ENCODE data around the gene CNIH2.

The CNIH2 gene

DNA sequence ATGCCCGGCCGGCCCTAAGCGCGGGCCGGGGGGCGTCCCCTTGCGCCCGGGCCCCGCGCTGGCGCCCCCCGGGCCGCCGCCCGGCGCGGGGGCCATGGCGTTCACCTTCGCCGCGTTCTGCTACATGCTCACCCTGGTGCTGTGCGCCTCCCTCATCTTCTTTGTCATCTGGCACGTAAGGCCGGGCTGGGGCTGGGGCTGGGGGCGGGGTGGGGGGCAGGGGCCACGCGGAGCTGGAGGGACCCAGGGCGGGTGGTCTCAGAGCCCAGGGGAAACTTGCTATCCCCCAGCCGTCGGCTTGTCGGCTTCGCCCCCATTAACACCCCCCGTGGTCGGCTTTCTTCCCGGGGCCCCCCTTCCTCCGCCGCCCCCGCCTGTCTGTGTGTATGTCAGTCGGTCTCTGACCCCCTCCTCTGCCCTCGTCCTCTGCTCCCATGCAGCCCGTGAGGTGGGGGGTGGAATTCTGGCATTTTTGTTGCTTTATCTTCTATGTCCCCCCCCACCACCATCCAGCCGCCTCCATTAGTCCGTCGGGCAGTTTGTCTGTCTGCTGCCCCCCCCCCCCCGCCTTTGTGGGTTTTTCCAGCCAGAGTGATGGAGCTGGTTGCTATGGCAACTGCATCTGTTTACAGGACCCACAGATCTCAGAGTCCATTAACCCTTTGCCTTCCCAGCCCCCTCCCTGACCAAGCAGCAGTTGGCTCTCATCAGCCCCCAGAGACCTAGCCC lies 552 bp downstream of the CNIH2 start:
- DNase-seq: no peak

DNA sequence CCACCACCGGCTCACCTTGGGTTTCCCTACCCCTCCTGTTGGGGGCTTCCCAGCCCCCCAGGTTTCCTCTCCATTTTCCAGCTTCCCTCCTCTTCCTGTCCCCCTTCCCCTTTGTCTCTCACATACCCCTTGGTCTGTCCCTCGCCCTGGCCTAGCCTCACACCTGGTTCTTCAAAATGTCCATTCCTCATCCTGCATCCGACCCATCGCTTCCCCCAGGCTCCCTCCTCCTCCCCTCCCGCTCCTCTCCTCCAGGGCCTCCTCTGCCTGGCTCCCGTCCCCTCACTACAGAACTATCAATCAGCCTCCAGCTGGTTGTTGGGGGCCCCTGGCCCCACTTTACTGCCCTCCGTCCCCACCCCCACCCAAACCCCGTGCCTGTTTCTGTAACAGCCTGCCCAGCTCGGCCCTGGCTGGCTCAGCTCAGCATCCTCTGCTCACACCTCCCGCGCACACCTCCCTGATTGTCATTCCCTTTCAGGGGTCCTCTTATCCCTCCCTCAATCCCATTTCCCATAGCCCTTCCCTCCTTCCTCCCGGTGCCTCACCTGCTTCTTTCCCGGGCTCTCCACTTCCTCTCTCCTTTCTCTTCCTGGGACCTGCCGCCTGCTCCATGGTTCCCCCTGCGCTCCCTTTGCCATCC lies 1.2 kb downstream of the CNIH2 start:
- no peak for DNase-seq

DNA sequence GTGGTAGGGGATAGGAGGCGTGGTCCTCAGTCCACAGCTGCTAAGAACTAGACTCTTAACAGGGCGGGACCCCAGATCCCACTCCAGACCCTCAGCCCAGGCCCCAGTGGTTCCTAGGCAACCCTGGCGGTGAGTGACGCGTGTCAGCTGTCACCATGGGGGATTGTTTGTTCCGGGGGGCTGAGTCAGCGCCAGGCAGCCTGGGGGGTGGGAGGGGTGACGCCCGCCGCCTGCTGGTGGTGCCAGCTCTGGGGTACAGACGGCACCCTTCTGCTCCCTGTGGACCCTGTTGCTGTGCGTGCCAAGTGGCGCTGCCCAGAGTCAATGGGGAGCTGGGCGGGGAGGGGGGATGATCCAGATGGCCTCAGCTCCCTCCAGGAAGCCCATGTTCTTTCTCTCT lies 2.5 kb downstream of the CNIH2 start:
- DNase-seq: no peak

DNA sequence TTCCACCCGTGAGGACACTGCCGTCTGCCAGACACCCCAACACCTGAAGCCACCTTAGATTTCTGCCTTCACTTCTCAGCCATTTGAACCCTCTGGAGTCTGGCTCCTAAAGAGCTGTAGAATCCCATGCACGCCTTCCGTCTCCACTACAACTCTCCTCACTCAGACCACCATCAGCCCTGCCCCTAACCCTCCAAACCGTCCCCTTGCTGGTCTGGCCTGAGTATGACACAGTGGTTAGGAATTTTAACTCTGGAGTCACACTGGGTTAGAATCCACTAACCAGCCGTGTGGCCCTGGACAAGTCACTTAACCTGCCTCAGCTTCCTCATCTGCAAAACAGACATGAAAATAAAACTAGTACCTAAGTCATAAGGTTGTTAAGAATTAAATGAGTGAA lies 3.0 kb downstream of the CNIH2 start:
- no peak for DNase-seq

DNA sequence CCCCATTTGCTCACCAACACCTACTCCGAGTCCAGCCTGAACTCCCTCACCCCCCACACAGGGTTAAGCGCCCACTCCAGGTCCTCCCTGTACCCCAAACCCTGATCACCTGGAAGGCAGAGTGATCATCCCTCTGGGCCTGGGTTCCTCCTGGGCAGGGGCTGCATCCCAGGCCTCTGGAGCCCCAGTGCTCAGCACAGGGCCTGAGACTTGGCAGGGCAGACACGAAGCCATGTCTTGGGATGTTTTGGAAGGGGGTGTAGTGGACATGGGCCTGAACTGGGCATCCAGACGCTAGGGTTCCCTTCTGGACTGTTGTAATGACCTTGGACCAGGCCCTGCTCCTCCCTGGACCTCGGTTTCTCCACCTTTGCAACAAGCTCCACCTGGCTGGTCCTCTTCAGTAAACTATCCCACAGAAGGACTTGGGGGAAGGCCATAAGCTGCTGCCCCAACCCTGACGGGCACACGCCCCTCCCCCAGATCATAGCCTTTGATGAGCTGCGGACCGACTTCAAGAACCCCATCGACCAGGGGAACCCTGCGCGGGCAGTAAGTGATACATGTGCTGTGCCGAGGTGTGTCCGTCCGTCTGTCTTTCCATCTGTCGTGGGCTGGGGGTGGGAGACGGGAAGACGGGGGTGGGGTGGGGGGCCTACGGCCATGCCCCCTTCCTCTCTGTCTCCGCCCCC lies 3.9 kb downstream of the CNIH2 start:
- no peak for DNase-seq

DNA sequence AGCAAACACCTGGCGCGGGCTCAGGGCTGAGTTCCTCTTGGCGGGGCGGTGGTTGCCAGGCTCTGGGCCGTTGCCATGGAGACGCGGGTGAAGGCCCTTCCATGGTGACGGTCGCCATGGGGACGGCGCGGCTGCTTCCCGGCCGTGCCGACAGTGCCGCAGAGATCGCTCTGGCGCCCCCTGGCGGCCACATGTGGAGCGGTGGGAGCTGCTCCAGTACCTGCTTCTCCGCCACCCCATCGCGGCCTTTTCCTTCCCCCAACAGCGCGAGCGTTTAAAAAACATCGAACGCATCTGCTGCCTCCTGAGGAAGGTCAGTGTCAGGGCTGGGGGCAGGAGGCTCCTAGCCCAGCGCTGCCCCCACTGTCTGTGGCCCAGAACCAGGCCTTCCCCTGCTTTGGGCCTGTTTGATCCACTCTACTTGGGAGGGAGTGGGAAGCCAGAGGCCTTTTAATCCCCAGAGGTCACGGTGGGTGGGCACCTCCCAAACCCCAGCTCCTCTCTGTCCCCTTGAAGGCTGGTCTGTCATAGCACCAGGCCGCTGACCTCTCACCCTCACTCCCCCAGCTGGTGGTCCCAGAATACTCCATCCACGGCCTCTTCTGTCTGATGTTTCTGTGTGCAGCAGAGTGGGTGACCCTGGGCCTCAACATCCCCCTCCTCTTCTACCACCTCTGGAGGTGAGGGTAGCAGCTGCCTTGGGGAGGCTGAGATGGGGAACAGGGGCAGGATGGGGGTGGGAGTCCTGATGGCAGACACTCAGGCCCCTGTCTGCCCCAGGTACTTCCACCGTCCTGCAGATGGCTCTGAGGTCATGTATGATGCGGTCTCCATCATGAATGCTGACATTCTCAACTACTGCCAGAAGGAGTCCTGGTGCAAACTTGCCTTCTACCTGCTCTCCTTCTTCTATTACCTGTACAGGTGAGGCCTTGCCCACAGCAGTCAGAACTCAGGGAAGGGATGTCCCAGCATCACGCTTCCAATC lies 4.8 kb downstream of the CNIH2 start:
- DNase-seq: peak; percentile 99

DNA sequence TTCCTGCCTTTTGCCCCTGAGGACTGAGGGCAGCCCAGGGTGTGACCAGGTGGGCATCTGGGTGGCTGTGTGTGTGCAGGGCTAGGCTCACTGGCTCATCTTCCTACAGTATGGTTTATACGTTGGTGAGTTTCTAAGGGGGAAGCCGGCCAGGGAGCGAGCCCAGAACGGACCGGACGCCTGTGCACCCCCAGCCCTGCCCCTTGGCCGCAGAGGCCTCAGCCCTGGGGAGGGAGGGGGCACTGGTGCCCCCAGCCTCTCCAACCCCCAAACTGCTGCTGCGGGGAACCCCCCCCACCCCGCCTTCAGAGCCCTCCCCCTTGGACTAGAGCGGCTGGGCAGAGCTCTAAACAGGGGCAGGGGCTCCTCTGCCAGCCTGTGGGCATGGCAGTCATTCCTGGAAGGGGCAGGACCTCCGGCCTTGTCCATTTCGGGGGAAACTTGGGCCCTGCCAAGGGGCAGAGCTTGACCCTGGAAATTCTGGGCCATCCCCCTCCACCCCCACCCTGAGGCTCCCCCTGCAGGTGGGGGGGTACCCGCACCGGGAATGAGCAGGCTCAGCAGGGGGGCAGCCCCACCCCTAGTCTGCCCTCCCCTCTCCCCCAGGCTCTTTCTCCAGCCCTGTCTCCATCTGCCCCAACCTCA lies 5.6 kb downstream of the CNIH2 start:
- no peak for DNase-seq

DNA sequence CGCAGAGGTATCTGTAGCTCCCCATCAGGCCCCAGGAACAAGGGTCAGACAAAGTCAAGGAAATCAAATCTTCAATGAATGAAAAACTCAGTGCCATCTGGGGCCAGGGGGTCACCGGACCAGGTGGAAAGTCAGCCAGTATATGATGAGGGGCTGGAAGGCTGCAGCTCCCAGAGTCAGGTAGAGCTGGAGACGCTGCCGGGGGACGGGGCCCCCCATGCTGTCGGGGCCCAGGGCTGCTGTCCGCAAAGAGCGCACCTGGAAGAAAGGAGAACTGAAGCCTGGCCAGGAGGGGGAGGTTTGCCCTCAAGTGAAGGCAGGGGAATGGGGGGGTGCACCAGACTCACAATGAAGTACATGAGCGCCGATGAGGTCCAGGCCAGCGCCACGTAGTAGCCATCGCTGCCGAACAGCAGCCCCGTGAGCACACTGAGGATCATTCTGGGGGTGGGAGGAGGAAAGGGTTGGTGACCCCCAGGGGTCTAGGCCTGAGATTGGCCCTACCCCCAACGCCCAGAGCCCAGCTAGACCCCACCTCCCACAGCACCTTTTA lies 6.6 kb downstream of the CNIH2 start:
- no peak for DNase-seq

DNA sequence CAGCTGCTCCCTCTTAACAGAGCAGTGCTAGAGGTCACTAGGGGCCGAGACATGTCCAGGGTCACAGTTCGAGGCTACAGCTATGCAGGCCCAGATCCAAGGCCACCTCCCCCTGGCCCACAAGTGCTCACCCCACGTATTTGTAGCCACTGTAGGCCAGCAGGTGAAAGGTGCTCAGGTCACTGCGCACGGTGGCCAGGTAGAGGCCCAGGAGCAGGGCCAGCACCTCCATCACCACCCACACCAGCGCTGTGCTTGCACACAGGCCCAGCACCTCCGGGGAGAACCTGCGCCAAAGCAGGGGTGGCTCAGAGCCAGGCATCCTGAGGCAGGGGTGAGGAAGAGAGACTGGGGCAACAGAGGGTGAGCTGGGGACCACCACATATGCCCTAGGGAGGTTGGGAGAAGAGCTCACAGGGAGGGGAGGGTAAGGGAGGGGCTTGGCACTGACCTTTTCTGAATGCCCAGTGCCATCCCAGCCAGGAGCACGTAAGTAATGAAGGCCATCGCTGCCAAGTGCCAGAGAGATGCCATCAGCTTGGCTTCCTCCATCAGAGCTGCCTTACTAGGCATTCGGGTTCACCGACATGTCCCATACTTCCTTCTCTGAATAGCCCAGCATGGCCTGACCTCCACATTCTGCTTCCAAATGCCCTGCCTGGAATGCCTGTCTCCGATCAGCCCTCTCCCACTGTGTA lies 7.4 kb downstream of the CNIH2 start:
- no peak for DNase-seq

DNA sequence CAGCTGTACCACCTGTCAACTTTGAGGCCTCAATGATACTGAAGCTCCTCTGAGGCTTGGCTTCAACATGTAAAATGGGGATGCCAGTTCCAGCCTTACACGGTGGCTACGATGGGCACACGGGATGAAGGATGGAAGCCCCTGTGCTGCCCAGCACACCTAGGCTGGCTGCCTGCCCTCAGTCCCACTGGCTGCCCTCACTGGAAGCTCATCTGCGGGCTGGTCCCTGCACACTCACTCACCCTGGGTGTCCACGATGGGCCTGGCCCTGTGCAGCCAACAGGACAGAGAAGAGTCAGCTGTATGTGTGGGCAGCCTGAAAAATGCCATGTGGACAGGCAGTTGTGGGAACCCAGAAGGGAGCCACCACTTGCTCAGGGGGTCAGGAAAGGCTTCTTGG lies 8.7 kb downstream of the CNIH2 start:
- DNase-seq: no peak

DNA sequence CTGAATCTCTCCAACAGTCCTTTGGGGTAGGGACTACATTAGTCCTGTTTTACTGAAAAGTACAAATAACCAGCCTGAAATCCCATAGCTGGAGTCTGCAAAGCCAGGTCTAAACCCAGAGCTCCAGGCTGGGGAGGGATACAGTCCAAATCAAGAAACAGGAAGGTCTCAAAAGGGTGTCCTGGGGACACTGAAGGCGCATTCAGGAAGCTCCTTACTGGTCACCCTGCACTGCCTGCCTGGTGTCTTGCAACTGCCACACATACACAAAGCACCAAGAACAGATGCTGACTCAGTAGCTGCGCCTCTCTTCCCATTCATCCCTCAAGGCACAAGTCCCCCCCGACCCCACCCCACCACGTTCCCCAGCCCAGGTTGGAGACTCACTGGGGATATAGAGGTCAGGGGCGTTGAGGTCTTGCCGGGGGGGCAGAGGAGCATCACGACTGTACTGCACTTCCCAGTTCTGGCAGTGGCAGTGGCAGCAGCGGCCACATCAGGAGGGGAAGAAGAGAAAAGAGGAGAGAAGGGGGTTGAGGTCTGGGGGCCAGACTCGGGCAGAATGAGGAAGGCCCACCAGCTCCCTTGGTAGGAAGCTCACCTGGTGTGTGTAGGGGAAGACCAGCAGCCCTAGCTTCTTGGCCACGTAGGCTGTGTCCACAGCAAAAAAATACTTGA lies 9.4 kb downstream of the CNIH2 start:
- no peak for DNase-seq

DNA sequence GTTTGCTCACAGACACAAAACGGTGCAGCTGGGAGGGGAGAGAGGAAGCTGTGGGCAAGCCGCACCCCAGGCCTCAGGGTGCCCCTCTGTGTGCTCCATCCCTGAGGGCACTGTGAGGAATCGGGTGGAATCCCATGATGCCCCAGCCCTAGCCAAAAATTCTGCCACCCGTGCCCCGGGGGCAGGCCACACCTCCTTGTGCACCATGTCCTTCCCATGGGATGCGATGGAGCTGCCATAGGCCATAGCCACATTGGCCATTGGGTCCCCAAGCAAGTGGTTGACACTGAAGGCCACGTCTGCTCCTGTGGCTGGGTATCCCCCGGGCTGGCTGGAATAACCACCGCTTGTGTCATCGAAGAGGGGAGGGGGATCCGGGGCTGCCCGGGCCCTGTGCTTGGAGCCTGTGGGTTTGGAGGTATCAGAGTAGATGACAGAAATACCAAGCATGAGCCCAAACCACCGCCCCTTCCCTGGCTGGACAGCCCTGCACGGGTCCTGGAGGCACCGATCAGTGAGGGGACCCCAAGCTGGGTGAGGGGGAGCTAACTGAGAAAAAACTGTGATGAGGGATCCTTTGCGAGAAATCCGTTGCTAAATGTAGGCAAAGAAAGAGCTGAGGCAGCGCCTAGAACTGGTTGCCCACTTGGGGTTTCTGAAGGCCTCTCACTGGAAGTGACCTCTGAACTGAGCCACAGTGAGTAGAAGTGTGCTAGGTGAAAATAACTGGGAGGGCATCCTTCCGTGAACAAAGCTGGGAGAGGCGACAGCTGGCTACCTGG lies 10.1 kb downstream of the CNIH2 start:
- DNase-seq: no peak

DNA sequence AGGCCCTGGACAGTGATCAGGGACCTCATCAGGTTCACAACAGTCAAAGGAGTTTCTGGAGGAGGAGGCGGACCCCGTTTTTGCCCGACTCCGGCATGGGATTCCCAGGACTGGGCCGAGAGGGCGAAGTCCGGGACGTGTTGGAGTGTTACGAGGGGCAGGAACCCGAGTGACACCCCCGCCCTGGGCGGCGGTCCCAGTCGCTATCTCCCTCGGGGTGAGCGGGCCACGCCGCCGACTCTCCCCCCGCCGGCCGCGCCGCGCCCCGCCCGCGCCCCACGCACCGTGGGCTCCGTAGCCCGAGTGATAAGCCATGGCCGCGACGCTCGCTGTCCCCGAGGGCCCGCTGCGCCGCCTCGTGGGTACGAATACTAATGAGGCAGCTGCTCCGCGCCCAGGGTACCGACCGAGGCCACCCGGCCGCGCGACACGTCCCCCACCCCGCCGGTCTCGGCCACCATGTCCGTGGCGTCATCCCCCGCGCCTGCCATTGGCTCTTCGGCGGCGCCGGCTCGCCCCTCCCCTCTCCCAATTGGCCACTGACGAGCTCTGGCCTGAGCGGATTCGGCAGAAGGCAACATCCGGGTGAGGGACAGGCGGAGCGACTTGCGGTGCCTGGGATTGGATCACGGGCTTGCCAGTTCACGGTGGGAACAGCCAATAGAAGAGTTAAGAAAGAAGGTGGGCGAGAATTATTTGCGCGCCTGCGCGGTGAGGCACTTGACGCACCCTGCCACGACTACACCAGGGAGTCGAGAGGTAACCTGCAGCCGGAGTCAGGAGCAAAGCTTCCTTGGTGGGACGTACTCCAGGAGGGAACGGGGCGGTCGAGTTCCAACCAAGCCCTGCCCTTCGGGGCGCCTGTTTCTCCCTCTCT lies 10.9 kb downstream of the CNIH2 start, which contains the start of gene YIF1A:
Gene YIF1A, minus strand, starts transcription at position 473 of the 877 bp plus-strand sequence. Its CDS starts 158 bp downstream, at position 315.
- peak; percentile 100 for DNase-seq

DNA sequence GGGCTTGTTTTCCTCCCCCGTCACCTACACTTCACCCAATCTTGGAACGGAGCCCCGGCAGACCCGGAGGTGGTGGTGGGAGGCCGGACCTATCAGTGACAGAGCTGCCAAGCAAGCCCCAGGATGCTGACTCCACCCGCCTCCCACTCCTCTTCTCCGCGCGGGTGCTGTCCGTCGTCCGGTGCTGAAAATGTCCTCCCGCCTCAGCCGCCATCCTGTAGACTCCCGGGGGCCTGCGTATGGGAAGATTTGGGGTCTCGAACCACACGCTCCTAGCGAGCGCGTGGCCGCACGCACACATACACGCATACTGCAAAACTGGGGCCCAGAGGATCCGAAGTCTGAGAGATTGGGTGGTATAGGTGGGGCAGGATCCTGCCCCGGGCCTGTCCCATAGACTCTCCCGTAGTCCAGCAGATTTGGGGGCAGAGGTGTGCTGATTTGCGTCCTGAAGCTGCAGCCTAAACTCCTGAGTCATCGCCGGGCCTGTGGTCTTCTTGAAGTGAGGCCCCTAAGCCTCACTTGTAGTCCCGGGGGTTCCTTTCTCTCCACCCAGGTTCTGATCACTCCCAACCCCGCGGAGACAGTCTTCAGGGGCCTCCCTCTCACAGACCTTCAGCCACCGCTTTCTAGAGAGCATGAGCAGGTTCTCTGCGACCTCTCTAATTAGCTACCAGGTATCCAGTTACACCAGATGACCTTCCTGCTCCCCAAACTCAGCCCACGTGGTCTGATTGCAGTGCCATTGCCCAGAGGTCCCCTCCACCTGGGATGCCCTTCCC lies 11.8 kb downstream of the CNIH2 start:
- peak; percentile 83 for DNase-seq

DNA sequence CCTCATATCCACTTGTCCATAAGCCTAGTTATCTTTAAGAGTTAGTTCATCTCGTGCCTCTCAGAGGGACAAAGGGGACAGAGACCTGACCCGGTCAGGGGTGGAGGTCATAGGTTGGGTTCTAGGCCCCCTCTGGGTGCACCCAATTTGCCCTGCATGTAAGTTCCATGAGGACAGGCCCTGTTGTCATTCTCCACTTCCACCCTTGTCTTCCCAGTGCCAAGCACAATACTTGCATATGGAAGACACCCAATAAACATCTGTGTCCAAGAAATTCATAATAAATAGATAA lies 12.3 kb downstream of the CNIH2 start:
- no peak for DNase-seq

DNA sequence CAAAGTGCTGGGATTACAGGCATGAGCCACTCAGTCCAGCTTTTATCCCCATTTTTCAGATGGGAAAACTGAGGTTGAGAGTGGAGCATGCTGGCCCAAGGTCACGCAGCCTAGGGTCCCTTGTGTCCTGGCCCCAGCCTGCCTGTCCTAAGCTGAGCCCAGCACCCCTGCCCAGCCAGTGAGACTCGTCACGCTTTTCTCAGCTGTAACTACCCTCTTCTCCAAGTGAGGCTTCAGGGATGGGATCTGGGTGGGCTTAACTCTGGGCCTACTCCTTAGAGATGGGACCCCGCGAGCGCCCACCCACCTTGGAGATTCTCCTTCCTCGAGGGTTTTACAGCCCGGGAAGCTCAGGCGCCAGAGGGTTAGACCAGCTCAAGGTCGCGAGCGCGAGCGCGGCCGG lies 13.3 kb downstream of the CNIH2 start:
- DNase-seq: no peak

DNA sequence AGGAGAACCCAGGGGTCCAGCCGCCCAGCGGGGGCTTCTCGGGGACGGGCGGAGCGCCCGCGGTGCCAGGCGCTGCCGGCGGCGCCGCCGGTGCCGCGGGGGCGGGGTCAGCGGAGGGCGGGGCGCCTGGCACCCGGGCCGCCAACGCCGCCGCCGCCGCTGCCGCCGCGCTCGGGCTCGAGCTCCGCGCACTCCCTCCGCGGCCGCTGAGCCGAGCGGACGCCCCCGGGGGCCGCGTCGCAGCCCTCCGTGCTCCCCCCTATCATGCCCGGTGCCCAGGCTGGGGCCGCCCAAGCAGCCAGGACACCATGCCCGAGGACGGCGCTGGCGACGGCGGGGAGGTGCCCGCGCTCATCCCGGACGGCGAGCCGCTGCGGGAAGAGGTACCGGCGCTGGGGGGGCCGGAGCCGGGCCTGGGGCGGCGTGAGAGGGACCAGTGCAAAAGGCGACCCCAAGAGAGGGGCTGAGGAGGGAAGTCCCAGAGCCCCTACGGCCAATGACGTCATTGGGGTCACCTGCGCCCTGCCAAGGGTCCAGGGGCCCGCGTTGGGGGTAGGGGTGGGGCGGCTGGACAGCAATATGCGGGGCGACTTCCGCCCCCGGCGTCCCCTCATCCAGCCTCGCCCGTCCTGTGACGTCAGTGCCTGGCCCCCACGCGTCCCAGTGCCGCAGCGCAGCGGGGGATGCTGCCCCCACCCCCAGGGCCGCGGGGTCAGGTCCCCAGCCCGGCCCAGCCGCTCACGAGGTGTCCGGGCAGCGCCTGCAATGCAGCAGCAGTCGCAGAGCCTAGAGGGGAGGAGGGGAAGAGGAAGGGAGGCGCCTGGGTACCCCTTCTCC lies 13.9 kb downstream of the CNIH2 start, which contains the start of gene TMEM151A:
Gene TMEM151A, plus strand, starts transcription at position 189 of the 837 bp plus-strand sequence. Its CDS starts 120 bp downstream, at position 309.
- DNase-seq: no peak
